GM12878 (cell line): ENCODE measurements around the gene UHRF1. TPM values are rescaled to one million over a fixed set of nuclear protein-coding genes. Genes with fewer than 3 reads are reported as not detected.
A peak's percentile ranks its signal among the peaks of the same experiment; 100 is the strongest.

ENCODE experiments used
- ATAC-seq: fragments of 200-7000 bp; cut with Tn5 transposase; 3 replicates; pipeline ENCODE4 v1.9.1; 2020; ENCODE audit warnings: mild to moderate bottlenecking, moderate library complexity
- BruUV-seq: library from RNA; stranded (reverse); fragments of 400-500 nt; replicated peaks from 2 replicates; lab custom pipeline; 2021; lab: Mats Ljungman, UMichigan
- CTCF ChIA-PET: fragments of 300-600 bp; sonication (Branson Sonifier 250); formaldehyde crosslinking; extraction: SDS; loops from one replicate; lab custom pipeline; 2021; ENCODE audit warnings: inconsistent platforms; lab: Yijun Ruan, JAX
- POLR2A ChIA-PET: fragments of 350-600 bp; formaldehyde crosslinking; extraction: SDS; loops from one replicate; lab custom pipeline; 2021; ENCODE audit warnings: inconsistent platforms; lab: Charles Lee
- RAD21 ChIA-PET: fragments of 300-600 bp; sonication (Branson Sonifier 250); formaldehyde crosslinking; loops from one replicate; lab custom pipeline; 2023; ENCODE audit warnings: antibody characterized with exemption; ENCODE audit not compliant: unreplicated experiment; lab: Charles Lee
- SMC1A ChIA-PET: fragments of 300-600 bp; sonication (Branson Sonifier 250); formaldehyde crosslinking; loops from one replicate; lab custom pipeline; 2023; ENCODE audit not compliant: unreplicated experiment, uncharacterized antibody; lab: Charles Lee
- DNase-seq: peaks from one replicate; pipeline ENCODE4 v3.0.0-alpha.2; 2011; ENCODE audit warnings: low read depth, low spot score
- FAIRE-seq: peaks from 3 replicates; lab custom pipeline; 2011; peaks lifted over from hg19 to GRCh38; lab: Jason Lieb, UNC
- H2AFZ ChIP-seq: 2 replicates; pipeline ENCODE4 v1.6.0; 2011; ENCODE audit warnings: low read depth, low read length, control low read depth; ENCODE audit not compliant: control insufficient read depth
- H3K27ac ChIP-seq: 2 replicates; pipeline ENCODE4 v1.5.1; 2011; ENCODE audit warnings: control low read depth; ENCODE audit not compliant: control insufficient read depth, insufficient read depth
- H3K27me3 ChIP-seq, 2 experiments: replicated peaks in 1 of 2; 2 replicates each; pipeline versions ENCODE4 v1.6.0 to v1.6.1; 2011; ENCODE audit warnings: low read length in 1 of 2; ENCODE audit not compliant: control insufficient read depth in 2 of 2, insufficient read depth in 2 of 2
- H3K36me3 ChIP-seq, 2 experiments: 2 replicates each; pipeline ENCODE4 v1.5.1; 2011; ENCODE audit warnings: low read length in 1 of 2; ENCODE audit not compliant: control insufficient read depth in 2 of 2, insufficient read depth in 2 of 2
- H3K4me1 ChIP-seq: 2 replicates; pipeline ENCODE4 v1.6.1; 2011; ENCODE audit warnings: mild to moderate bottlenecking, low read length, moderate library complexity, mixed read lengths; ENCODE audit not compliant: control insufficient read depth, insufficient read depth
- H3K4me2 ChIP-seq: 2 replicates; pipeline ENCODE4 v1.6.0; 2011; ENCODE audit warnings: control low read depth; ENCODE audit not compliant: control insufficient read depth, insufficient read depth
- H3K4me3 ChIP-seq: fragments of 200-600 bp; sonication (generic); 2 replicates; pipeline ENCODE4 v1.5.1; 2016
- H3K79me2 ChIP-seq: 2 replicates; pipeline ENCODE4 v1.6.0; 2011; ENCODE audit warnings: low read length; ENCODE audit not compliant: control insufficient read depth, insufficient read depth
- H3K9ac ChIP-seq: 2 replicates; pipeline ENCODE4 v1.8.0; 2011; ENCODE audit warnings: low read length, control low read depth, mixed read lengths; ENCODE audit not compliant: control insufficient read depth, insufficient read depth
- H3K9me3 ChIP-seq: replicated peaks from 3 replicates; pipeline ENCODE4 v1.5.1; 2011; ENCODE audit warnings: mild to moderate bottlenecking, low read length; ENCODE audit not compliant: control insufficient read depth, insufficient read depth
- H4K20me1 ChIP-seq: 2 replicates; pipeline ENCODE4 v1.6.0; 2011; ENCODE audit not compliant: control insufficient read depth, insufficient read depth
- CBX3 ChIP-seq: fragments of 200-600 bp; sonication (generic); IDR thresholded peaks from 2 replicates; pipeline ENCODE4 v1.6.1; 2016; ENCODE audit warnings: low read depth, borderline replicate concordance
- CBX5 ChIP-seq: sonication (generic); IDR thresholded peaks from 2 replicates; pipeline ENCODE4 v1.6.1; 2016; ENCODE audit warnings: low read depth, moderate library complexity, mild to moderate bottlenecking, inconsistent platforms
- IKZF2 ChIP-seq, 2 experiments: fragments of 450-650 bp; IDR thresholded peaks; 2 replicates each; pipeline ENCODE4 v1.6.1; 2017; ENCODE audit warnings: mild to moderate bottlenecking in 2 of 2, moderate library complexity in 2 of 2
- NR2F1 ChIP-seq: fragments of 450-650 bp; conservative IDR thresholded peaks from 2 replicates; pipeline ENCODE4 v1.6.1; 2017; ENCODE audit warnings: mild to moderate bottlenecking
- PML ChIP-seq: IDR thresholded peaks from 2 replicates; pipeline ENCODE4 v1.6.1; 2012; ENCODE audit warnings: low read length, inconsistent platforms
- WGBS: methylation state at CpG from one replicate; pipeline ENCODE4 v1.1.6; 2016; ENCODE audit warnings: low lambda C conversion rate; ENCODE audit not compliant: insufficient replicate concordance, insufficient coverage; ENCODE audit errors: missing lambda C conversion rate; 5-methylcytosine and 5-hydroxymethylcytosine counted together
- in situ Hi-C: fragments of 300-500 bp; cut with MboI; formaldehyde crosslinking; loops from 9 replicates; pipeline ENCODE4 v1.14.3; 2018; ENCODE audit warnings: mixed read lengths
- intact Hi-C: fragments of 100-400 bp; cut with micrococcal nuclease; formaldehyde crosslinking; loops from one replicate; pipeline ENCODE4 v1.14.2; 2022; ENCODE audit not compliant: unreplicated experiment
- polyA plus RNA-seq, 11 experiments: library from polyadenylated mRNA; depleted of rRNA in 4 of 11; unstranded in 6 of 11; stranded (reverse) in 5 of 11; fragments of >200 nt; fragmentation: Nextera tagmentation in 4 of 11; fragmentation: Illumina TruSeq in 1 of 11; extraction: Ambion mirVana in 4 of 11; extraction: Trizol in 1 of 11; gene quantifications; 1 replicate in 1 of 11; 2 replicates in 10 of 11; pipeline versions ENCODE4 v1.2.1 to v1.2.3, GENCODE V29; 2011 to 2016; ENCODE audit warnings: inconsistent platforms in 2 of 11, missing spikeins in 2 of 11, low read depth in 1 of 11
- total RNA-seq, 4 experiments: library from RNA; depleted of rRNA in 3 of 4; stranded (reverse); fragments of >200 nt in 3 of 4; fragmentation: Illumina TruSeq in 1 of 4; extraction: Trizol in 1 of 4; gene quantifications; 2 replicates each; pipeline versions ENCODE4 v1.2.1 to v1.2.3, GENCODE V29; 2013 to 2021

The UHRF1 gene
- total and polyA plus RNA-seq, 10 of the 15 experiments (the other 5 are each of a cell fraction or from before 2014, with no cell fraction given): 13.0 to 109 (median 37.7) TPM

GRCh38 chr19:4867534-4868285 lies 41.6 kb upstream of the UHRF1 start, which contains the start of gene PLIN3 (continued):
- TF ChIP-seq NR2F1: no peak; the same call in 1 of the 2 replicates
- TF ChIP-seq IKZF2 (IDR thresholded peaks at IDR 0.05): peak in 1 of 2 experiments; percentile 53; a peak in 1 of 4 replicates
- TF ChIP-seq PML: no peak
- no peak for TF ChIP-seq CBX5

- H4K20me1 ChIP-seq: no peaks in the 10 kb centered on the region
- no peak overlapping the region for H2AFZ ChIP-seq
- no peak for TF ChIP-seq CBX3
- H3K4me3 ChIP-seq: peak overlapping the region; percentile 98; the same call in 1 of the 2 replicates
- no peak for ATAC-seq
- intact Hi-C loops (loop anchor here (10.0 kb wide), 1 partner anchor 96 kb away; the partner anchor contains the start of gene KDM4B), in situ Hi-C loops (no loop called here)
- H3K27ac ChIP-seq: no peak overlapping the region; the same call in 1 of the 2 replicates
- WGBS: 24% methylated on average over 10 of the region's 10 CpGs
- ChIA-PET SMC1A (interaction anchor here (0.9 to 3.9 kb wide), 6 partner anchors 14 to 96 kb away, joined by 3 to 22 read pairs (median 8); no protein-coding TSS in a partner anchor), POLR2A (interaction anchor here (2.5 to 2.6 kb wide), 2 partner anchors 38 to 43 kb away, joined by 12 to 19 read pairs; partner anchors contain the start of gene TICAM1), CTCF (interaction anchor here (1.3 to 11.0 kb wide), 7 partner anchors 17 to 163 kb away, joined by 3 to 171 read pairs (median 12); partner anchors contain the start of gene FEM1A), RAD21 (interaction anchor here (0.8 to 8.5 kb wide), 5 partner anchors 37 to 78 kb away, joined by 3 to 79 read pairs (median 4); no protein-coding TSS in a partner anchor)
- BruUV-seq: no TSS peak
- no peaks in the 10 kb centered on the region for H3K9me3 ChIP-seq
- no peak for FAIRE-seq
- peak overlapping the region; percentile 49; the same call in 1 of the 2 replicates for H3K4me2 ChIP-seq
- no peaks in the 10 kb centered on the region for H3K27me3 ChIP-seq
- peaks cover 17% of the 10 kb centered on the region for H3K79me2 ChIP-seq
- no peaks in the 10 kb centered on the region; a peak in 1 of 4 replicates for H3K36me3 ChIP-seq
- H3K4me1 ChIP-seq: peaks cover 9% of the 10 kb centered on the region
- DNase-seq: no peak
- H3K9ac ChIP-seq: 0 out of 2 replicates have a peak overlapping the region, but pooled peaks have one; percentile 47
Measured at GRCh38 chr19:4868286-4868834, 40.9 kb upstream of the UHRF1 start.
